IPS-11a (cell line): ENCODE measurements around the gene BTBD10.
"Not testable (repeated sequence)": the region's sequence is repeated elsewhere in the genome, so short reads cannot be mapped to it uniquely, and the experiment has no call there.

Source experiments
- H3K4me3 ChIP-seq: one replicate; pipeline ENCODE4 v1.5.1; 2013; ENCODE audit warnings: low read depth, low read length, control low read depth

Gene BTBD10

DNA sequence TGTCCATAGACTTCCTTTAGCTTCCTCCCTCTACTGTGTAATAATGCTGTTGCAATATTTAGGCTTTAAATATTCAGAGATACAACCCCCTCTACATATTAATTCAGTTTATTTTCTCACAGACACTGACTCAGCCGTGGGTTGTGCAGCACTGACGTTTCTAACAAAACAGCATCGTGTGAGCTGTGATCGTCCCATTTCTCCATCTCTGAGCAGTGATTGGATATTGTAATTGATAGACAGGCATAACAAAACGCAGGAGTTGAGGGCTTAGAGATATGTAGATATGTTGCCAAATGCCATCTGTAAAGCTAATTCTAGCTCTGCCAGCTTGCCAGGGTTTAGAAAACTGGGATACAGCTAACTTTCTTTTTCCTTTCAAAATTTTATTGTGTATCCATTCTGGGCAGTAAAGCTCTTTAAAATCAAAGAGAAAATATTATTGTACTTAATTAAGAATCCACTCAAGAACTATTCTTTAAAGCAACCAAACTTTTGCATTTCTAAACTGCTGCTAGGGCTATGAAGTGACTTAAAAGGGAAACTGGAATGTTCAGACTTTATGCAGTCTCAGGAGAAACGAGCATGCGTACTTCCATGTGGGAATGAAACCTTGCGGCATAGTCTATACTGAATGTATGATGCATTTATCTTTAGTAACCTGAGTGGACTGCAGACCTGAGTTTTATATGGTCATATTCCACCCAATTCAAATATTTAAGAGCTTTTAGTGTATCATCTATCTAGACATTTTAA lies 22.7 kb downstream of the BTBD10 start:
- no peak overlapping the region for H3K4me3 ChIP-seq

DNA sequence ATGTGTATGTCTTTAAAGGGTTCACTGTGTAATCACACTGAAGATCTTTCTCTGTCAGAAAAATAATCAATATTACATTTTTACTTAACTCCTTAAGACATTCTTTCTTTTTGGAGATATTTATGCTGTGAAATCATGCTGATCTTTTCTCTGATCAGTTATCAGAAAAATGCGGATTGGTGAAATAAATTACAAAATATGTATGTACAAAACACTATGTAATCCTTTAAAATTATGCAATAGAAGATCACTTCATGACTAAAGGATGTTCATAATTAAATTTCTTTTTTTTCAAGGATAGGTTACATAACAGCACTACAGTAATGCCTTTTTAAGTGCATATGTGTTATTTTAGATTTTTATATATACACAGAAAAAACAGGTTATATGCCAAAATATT lies 24.7 kb downstream of the BTBD10 start:
- no peak overlapping the region for H3K4me3 ChIP-seq

DNA sequence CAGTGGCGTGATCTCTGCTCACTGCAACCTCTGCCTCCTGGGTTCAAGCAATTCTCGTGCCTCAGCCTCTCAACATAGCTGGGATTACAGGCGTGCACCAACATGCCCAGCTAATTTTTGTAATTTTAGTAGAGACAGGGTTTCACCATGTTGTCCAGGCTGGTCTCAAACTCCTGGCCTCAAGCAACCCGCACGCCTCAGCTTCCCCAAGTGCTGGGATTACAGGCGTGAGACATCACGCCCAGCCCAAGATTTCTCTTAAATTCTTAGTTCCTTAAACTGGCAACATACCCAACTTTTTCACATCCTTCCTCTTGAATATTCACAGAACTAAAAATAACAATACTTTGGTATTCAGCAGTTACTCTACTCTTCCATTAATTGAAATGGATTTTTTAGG lies 26.2 kb downstream of the BTBD10 start:
- H3K4me3 ChIP-seq, result not testable (repeated sequence)

DNA sequence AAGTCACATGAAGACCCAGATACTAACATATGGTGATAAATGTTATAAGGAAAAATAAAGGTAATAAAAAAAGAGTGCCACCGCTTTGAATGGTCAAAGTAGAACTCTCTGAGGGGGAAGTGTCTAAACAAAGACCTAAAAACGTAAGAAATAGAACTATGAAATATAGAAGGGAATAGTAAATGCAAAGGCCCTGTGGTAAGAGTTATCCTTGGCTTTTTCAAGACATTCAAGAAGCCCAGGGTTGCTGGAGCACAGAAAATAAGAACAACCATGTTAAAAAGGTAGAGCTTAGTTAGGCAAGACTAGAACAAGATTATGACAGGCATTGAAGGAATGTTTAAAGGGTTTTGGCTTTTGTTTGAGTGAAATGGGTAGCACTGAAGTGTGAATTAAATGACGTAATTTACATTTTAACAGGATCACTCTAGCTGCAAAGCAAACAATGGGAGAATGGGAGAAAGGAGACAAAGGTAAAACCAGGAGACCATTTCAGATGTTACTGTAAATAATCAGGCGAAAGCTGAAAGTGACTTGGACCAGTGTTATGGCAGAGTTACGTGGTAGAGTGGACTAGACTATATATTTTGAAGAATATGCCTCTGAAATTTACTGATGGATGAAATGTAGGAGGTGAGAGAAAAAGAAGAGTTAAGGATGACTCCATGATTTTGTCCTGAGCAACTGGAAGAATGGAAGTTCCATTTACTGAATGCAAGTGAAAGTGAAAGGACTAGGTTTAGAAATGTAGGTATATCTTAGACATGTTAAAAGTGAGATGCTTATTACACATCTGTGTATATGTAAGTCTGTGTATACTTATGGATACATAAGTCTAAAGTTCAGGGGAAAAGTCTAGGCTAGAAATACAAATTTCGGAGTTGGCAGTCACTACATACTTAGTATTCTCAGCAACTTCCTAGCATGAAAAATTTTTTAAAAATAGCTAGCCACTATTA lies 28.5 kb downstream of the BTBD10 start:
- no peak overlapping the region for H3K4me3 ChIP-seq

DNA sequence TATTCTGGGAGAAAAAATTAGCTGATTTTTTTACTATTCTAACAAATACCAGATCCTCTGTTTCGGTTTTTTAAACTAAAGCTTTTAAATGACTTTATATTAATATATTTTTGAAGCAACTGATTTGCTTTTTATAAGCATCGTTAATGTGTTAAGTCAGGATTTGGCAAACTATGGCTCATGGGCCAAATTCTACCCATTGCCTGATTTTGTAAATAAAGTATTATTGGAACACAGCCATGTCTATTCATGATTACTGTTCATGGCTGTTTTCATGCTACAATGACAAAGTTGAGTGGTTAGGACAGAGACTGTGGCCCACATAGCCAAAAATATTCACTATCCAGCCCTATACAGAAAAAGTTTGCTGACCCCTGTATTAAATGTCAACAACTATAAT lies 29.6 kb downstream of the BTBD10 start:
- no peak overlapping the region for H3K4me3 ChIP-seq

DNA sequence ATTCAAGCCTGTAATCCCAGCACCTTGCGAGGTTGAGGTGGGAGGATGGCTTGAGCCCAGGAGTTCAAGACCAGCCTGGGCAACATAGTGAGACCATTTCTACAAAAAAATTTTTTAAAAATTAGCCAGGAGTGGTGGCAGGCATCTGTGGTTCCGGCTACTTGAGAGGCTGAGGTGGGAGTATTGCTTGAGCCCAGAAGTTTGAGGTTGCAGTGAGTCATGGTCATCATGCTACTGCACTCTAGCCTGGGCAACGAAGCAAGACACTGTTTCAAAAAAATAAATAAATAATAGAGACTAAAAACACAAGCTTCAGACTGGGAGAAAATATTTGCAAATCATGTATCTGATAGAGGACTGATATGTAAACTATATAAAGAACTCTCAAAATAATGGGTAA lies 33.2 kb downstream of the BTBD10 start:
- no peak overlapping the region for H3K4me3 ChIP-seq

DNA sequence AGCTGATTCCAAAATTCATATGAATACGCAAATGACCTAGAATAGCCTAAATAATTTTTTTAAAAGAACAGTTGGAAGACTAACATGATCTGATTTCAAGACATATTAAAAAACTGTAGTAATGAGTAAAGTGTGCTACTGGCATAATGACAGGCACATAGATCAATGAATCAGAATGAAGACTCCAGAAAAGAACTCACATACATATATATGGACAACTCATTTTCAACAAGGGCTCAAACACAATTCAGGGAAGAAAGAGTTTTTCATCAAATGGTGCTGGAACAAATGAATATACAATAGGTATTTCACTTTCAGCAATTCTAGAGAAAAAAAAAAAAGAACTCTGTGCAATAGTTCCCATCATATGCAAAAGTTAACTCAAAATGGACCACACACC lies 33.7 kb downstream of the BTBD10 start:
- no peak overlapping the region for H3K4me3 ChIP-seq

DNA sequence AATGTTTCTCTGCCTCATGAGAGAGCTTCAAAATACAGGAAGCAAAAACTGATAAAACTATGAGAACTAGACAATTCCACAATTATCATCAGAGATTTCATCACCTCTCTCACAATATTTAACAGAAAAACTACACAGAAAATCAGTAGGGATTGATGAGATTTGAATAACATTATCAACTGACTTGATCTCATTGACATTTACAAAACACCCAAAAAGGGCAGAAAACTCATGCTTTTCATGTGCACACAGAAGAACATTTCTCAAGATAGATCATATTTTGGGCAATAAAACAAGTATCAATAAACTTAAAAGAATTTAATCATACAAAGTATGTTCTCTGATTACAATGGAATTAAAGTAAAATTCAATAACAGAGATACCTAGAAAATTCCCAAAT lies 35.6 kb downstream of the BTBD10 start:
- no peak overlapping the region for H3K4me3 ChIP-seq

DNA sequence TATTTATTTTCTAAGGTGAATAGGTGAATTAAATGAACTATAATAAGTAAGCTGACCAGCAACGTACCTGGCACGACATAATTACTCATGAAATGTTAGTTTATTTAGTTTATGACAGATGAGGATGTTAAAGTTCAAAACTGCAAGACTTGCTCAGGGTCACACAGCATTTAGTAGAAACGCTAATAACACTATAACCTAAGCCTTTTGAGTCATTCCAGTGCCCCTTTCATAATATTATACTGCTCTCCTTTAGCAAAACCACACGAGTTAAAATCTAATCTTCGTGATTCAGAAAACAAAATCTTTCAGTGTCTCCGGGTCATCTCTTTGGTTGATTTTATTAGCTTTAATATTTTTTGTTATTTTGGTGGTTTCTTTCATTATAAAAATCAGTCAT lies 39.6 kb downstream of the BTBD10 start:
- H3K4me3 ChIP-seq, result no peak overlapping the region

DNA sequence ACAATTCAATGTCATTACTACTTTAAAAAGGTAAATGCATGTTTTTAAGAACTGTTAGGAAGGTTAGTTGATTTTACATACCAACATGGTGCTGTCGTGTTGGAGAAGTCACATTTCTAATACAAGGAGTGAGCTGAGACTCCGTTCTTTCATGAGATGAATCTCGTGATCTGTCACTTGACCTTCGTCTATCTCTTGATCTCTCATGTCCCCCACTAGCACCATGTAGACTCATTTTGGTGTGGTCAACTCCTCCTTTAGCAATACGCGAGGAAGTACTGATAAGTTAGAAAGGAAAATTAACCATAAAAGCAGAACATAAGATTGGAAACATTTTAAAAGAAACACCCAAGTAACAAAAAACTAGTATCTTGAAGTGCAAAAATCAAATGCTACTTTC lies 41.5 kb downstream of the BTBD10 start:
- H3K4me3 ChIP-seq, result no peak overlapping the region

DNA sequence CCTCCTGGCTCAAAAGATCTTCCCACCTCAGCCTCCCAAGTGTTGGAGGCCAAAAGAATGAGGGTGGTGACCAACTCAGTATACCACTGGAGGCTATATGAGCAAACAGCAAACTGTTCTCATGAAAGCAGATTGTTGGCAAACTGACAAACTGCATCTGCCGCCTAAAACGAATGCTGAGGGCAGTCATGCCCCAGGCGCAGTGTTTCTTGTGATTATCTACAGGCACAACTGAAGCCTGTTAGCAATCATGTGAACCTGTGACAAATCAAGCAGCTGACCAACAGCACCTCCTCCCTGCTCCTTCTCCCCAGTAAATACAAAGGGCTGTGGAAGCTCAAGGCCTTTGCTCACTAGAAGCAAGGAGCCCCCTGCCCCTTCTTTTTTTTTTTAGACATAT lies 47.8 kb downstream of the BTBD10 start:
- no peak overlapping the region for H3K4me3 ChIP-seq

DNA sequence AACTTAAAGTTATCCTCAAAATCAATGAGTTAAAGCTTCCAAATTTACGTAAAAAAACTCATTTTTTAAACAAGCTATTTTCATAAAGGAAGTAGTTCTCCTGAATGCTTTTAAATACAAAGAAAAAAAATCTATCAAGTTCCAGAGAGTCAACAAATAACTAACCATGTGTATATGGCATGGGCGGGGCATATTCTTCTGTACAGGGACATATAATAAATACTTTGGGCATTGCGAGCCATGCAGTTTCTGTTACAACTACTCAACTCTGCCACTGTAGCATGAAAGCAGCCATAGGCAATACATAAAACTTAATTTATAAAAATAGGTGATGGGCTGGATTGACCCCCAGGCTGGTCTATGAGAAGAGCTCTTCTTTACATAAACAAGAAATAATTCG lies 57.8 kb downstream of the BTBD10 start:
- H3K4me3 ChIP-seq, result no peak overlapping the region

DNA sequence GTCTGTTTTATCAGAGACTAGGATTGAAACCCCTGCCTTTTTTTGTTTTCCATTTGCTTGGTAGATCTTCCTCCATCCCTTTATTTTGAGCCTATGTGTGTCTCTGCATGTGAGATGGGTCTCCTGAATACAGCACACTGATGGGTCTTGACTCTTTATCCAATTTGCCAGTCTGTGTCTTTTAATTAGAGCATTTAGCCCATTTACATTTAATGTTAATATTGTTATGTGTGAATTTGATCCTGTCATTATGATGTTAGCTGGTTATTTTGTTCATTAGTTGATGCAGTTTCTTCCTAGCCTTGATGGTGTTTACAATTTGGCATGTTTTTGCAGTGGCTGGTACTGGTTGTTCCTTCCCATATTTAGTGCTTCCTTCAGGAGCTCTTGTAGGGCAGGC lies 64.7 kb downstream of the BTBD10 start:
- not testable (repeated sequence) for H3K4me3 ChIP-seq

DNA sequence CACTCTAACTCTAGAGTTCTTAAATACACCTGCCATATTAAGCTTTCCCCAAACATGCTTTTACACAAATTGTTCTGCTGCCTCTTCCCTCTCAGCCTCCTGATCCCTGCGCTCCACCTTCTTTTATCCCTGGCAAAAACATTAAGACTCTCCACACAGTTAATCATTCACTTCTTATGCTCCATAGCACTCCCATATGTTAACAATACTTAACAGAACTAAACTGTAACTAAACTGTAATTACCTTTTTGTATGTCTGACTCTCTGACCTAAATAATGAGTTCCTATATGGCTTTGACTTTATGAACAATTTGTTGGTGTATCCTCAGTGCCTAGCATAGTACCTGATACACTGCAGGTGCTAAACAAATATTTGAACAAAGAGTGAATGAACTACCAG lies 71.8 kb downstream of the BTBD10 start:
- H3K4me3 ChIP-seq, result no peak overlapping the region

DNA sequence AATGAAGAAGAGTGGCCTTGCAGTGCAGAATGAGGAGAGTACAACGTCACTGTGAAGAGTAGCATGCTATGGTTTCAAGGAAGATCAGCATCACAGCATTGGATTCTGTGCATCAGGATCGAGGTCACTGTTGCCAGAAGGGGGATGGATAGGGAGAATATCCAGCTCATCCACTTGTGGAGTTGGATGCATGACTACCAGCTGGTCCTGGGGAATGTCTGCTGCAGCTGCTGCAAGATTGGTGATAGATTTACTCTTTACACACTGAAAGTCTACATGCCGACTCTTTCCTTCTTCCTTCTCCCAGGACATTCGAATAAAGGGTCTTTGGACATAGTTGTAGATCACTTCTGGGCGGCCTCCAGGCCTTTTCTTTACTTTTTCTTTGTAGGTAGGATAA lies 74.3 kb downstream of the BTBD10 start:
- H3K4me3 ChIP-seq, result no peak overlapping the region

DNA sequence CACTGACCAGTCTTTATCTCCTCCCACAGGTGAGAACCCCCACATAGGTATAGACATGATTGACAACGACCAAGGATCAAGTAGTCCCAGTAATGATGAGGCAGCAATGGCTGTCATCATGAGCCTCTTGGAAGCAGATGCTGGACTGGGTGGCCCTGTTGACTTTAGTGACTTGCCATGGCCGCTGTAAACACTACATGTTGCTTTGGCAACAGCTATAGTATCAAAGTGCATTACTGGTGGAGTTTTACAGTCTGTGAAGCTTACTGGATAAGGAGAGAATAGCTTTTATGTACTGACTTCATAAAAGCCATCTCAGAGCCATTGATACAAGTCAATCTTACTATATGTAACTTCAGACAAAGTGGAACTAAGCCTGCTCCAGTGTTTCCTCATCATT lies 76.5 kb downstream of the BTBD10 start:
- no peak overlapping the region for H3K4me3 ChIP-seq

DNA sequence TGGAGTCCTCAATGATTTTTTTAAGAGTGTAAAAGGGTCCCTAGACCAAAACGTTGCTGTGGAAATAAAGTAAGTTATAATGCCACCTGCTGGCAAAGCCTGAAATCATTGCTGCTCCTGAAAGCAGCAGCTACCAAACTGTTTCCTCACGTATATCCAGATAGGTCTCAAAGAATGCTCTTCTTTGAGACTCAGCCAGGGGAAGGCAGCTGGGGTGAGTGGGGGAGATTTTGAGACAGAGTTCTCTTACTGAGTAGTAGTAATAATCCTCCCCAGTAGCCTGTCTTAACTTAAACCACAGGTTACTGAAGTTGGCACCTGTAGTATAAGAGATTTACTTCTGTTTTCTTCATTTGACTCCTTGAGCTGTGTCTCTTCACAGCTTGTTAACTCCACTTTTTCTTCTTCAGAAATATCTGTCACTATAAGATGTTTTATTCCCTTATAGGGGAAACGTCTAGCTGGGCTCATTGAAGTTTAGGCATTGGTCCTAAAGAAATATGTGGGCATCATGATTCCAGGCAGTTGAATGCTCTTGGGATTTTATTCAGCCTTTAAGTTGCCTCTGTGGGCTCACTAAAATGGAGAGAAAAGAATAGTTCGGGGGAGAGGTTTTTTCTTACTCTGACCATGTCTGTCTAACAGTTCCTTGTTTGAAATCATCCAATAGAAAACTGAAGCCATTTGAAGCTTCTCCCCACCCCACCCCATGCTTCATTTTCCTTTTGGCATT lies 77.9 kb downstream of the BTBD10 start:
- H3K4me3 ChIP-seq, result no peak overlapping the region

DNA sequence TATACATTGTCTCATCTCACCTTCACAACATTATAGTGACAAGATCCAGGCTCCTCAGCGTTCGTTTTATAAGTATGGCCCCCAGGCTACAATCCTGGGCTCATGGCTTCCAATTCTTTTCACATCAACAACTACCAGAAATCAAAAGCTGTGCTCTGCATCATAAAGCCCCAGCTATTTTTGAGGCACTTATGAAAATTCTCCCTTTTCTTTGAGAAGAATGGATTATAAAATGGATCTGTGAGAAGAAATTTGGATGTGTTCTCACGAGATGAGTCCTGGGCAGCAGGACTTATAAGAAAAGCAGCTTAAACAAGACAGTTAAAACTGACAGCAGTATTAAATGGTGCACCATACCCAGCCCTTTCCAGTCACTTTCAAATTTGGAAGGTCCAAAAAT lies 80.3 kb downstream of the BTBD10 start:
- no peak overlapping the region for H3K4me3 ChIP-seq

DNA sequence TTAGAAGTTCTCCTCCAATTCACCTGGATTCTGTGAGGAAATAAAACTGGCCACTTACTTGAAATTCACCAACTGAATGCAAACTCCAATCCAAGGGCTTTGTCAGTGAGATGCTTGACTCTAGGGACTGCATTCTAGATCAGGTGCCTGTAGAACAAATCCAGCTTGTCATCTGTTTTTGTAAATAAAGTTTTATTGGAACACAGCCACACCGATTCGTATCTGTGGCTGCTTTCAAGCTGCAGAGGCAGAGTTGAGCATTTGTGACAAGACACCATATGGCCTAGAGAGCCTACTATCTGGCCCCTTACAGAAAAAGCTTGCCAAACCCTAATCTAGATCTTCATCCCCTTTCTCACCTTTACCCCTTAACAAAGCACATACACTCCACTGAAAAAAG lies 82.3 kb downstream of the BTBD10 start:
- no peak overlapping the region for H3K4me3 ChIP-seq

DNA sequence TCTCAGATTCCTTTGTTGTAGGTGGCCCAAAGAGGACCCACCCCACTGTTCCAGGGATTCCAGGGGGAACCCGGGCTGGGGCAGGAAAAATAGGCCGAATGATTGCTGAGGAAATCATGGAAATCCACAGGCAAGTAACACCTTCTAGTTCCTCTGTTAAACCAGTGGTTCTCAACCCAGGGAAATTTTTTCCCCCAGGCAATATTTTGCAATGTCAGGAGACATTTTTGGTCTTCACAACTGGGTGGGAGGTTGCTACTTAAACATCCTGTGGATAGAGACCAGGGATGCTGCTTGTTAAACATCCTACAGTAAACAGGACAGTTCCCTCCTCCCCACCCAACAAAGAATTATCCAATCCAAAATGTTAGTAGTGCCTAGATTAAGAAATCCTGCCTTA lies 84.7 kb downstream of the BTBD10 start:
- H3K4me3 ChIP-seq, result no peak overlapping the region

DNA sequence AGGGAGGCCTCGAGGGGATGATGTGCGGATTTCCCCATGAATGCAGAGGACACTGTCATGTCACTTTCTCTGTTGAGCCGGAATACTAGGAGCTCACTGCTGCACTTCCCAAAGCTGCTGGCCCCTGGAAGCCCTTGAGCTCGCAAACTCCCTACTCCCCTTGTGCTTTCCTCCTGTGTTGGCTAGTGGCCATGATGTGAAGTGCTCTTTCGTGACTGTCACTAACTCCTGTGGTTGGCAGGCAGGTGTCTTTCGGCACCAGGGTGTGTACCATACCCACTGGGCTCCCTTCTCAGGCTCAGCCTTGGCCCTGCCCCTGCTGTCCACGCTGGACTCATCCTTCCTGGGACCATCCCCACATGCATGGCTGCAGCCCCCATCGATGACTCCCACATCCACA lies 86.2 kb downstream of the BTBD10 start:
- H3K4me3 ChIP-seq, result no peak overlapping the region

DNA sequence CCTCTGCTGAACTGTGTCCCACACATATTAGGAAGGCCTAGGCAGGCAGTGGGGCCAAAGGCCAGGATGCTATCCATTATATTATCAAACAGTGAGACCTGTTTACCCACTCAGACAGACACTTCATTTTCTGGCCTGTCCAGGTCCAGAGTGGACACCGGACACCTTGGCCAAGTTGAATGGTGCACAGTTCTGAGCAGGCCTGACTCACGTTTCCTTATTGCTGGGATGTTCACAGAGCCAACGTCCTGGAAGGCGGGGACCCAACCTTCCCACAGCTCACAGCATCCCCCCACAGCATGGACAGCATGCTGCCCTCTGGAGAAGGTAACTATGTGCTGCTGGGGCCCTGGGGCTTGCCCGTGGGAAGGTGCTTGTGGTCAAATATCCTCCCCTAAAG lies 86.6 kb downstream of the BTBD10 start:
- no peak overlapping the region for H3K4me3 ChIP-seq
